HG03342 (cell line): ENCODE results near the gene ADCY4.

Experiments
- ATAC-seq: cut with Tn5 transposase; IDR thresholded peaks from one replicate; pipeline ENCODE4 v1.9.1; 2021; ENCODE audit warnings: mild to moderate bottlenecking, moderate library complexity; ENCODE audit not compliant: unreplicated experiment

ADCY4 gene

GRCh38 chr14:24317141-24317928 is 17.5 kb downstream of the ADCY4 start:
- no peak for ATAC-seq

- no peak for ATAC-seq
Measured at GRCh38 chr14:24316597-24316950, 18.3 kb downstream of the ADCY4 start.

- ATAC-seq, result no peak
Measured at GRCh38 chr14:24315807-24316596, 18.9 kb downstream of the ADCY4 start.

- no peak for ATAC-seq
Measured at GRCh38 chr14:24315243-24315806, 19.5 kb downstream of the ADCY4 start.

- no peak for ATAC-seq
Measured at GRCh38 chr14:24314377-24315193, 20.3 kb downstream of the ADCY4 start.

GRCh38 chr14:24313913-24314312 is 21.0 kb downstream of the ADCY4 start:
- no peak for ATAC-seq

GRCh38 chr14:24312736-24313507 is 21.9 kb downstream of the ADCY4 start:
- no peak for ATAC-seq

GRCh38 chr14:24311837-24312615 is 22.8 kb downstream of the ADCY4 start:
- no peak for ATAC-seq

- peak; percentile 56 for ATAC-seq
Measured at GRCh38 chr14:24310646-24311604, 23.9 kb downstream of the ADCY4 start, which contains the start of gene LTB4R. LTB4R (plus strand) TSS chr14:24311502; CDS start chr14:24315652, 4,150 bp downstream.

- ATAC-seq, result no peak
Measured at GRCh38 chr14:24310265-24310645, 24.6 kb downstream of the ADCY4 start.

- ATAC-seq, result no peak
Measured at GRCh38 chr14:24309538-24310264, 25.2 kb downstream of the ADCY4 start, which contains the start of gene LTB4R2. LTB4R2 (plus strand) TSS chr14:24310140; CDS start chr14:24310665, 525 bp downstream.

GRCh38 chr14:24308342-24309124 is 26.3 kb downstream of the ADCY4 start:
- ATAC-seq, result no peak

- ATAC-seq, result peak; percentile 34
Measured at GRCh38 chr14:24307575-24308341, 27.1 kb downstream of the ADCY4 start, which contains the start of gene CIDEB. CIDEB (minus strand) TSS chr14:24307977; CDS start chr14:24307858, 119 bp downstream.

GRCh38 chr14:24307156-24307574 is 27.7 kb downstream of the ADCY4 start:
- no peak for ATAC-seq

GRCh38 chr14:24304019-24304387 is 30.9 kb downstream of the ADCY4 start:
- ATAC-seq, result no peak
